Upper lobe of right lung (tissue), 1 donor: ENCODE results near the gene RAPGEF6. TPM values are rescaled to one million over a fixed set of nuclear protein-coding genes. Genes with fewer than 3 reads are reported as not detected.

ENCODE experiments used
- ATAC-seq: fragments of 200-7000 bp; cut with Tn5 transposase; one replicate; pipeline ENCODE4 v1.9.1; 2020; ENCODE audit warnings: mild to moderate bottlenecking, moderate library complexity
- DNase-seq: peaks from one replicate; pipeline ENCODE4 v3.0.0-alpha.2; 2020
- H3K27ac ChIP-seq: fragments of 200-600 bp; one replicate; pipeline ENCODE4 v1.8.0; 2022
- H3K27me3 ChIP-seq: fragments of 200-600 bp; one replicate; pipeline ENCODE4 v1.8.0; 2022; ENCODE audit warnings: mild to moderate bottlenecking
- H3K36me3 ChIP-seq: fragments of 200-600 bp; one replicate; pipeline ENCODE4 v1.8.0; 2022
- H3K4me1 ChIP-seq: fragments of 200-600 bp; one replicate; pipeline ENCODE4 v1.8.0; 2022
- H3K4me3 ChIP-seq: fragments of 200-600 bp; one replicate; pipeline ENCODE4 v1.8.0; 2022; ENCODE audit warnings: mild to moderate bottlenecking
- H3K9me3 ChIP-seq: fragments of 200-600 bp; one replicate; pipeline ENCODE4 v1.8.0; 2022
- intact Hi-C: fragments of 100-400 bp; cut with DNase I; formaldehyde crosslinking; loops from one replicate; pipeline ENCODE4 v1.11.0; 2022
- total RNA-seq: library from RNA; stranded (reverse); fragmentation: NEBNext Ultra II Directional; extraction: Animal tissue kit (Norgen Biotek cat#: 25700); gene quantifications from one replicate; pipeline ENCODE4 v1.2.1, GENCODE V29; 2021
- TF ChIP-seq, protein P1 (sequence below): fragments of 200-600 bp; IDR thresholded peaks from one replicate; pipeline ENCODE4 v1.8.0; 2022; ENCODE audit warnings: antibody characterized with exemption
- donor health status: DM: no; HTN: yes; CAD: no; lungs with severe emphysema.

The RAPGEF6 gene
- total RNA-seq, 1 donor from 2014 or later: 27.2 TPM

- intact Hi-C loops: no loop called here
- no peak overlapping the region for H3K27ac ChIP-seq
- H3K4me1 ChIP-seq: no peaks in the 10 kb centered on the region
- peaks cover 4% of the 10 kb centered on the region for H3K36me3 ChIP-seq
- H3K9me3 ChIP-seq: no peaks in the 10 kb centered on the region
- no peaks in the 10 kb centered on the region for H3K27me3 ChIP-seq
- TF ChIP-seq, protein P1, sequence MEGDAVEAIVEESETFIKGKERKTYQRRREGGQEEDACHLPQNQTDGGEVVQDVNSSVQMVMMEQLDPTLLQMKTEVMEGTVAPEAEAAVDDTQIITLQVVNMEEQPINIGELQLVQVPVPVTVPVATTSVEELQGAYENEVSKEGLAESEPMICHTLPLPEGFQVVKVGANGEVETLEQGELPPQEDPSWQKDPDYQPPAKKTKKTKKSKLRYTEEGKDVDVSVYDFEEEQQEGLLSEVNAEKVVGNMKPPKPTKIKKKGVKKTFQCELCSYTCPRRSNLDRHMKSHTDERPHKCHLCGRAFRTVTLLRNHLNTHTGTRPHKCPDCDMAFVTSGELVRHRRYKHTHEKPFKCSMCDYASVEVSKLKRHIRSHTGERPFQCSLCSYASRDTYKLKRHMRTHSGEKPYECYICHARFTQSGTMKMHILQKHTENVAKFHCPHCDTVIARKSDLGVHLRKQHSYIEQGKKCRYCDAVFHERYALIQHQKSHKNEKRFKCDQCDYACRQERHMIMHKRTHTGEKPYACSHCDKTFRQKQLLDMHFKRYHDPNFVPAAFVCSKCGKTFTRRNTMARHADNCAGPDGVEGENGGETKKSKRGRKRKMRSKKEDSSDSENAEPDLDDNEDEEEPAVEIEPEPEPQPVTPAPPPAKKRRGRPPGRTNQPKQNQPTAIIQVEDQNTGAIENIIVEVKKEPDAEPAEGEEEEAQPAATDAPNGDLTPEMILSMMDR: no peak
- DNase-seq (no peak), ATAC-seq (peak; percentile 65)
- H3K4me3 ChIP-seq: no peak overlapping the region
Measured at GRCh38 chr5:131538177-131538593, 96.8 kb downstream of the RAPGEF6 start.

DNA sequence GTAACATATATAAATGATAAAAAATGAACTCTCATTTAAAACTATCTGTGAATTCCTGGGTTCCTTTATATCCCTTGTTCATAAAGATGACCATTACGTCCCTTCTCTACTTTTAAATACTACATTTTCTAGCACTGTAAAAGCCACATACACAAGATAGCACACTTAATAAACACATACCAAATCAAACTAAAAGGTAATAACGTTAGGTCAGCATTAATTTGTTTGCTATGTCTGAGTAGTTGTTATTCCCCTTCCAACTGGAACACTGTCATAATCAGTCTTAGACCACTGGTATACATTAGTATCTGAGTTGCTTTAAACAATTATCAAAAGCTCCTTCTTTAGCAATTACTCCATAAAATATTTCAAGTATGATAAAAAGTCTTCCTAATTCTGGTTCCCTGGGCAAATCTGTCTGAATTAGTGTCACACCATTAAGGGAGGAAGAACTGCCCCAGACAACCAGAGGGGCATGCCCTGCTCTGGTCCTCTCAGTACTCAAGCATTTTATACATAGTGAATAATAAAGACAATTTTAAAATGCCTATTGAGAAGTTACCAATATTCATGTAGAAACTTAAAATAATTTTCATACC lies 98.1 kb downstream of the RAPGEF6 start:
- ATAC-seq (no peak), DNase-seq (no peak)
- no peaks in the 10 kb centered on the region for H3K27me3 ChIP-seq
- intact Hi-C loops: no loop called here
- H3K27ac ChIP-seq: no peak overlapping the region
- no peak overlapping the region for H3K4me3 ChIP-seq
- no peaks in the 10 kb centered on the region for H3K4me1 ChIP-seq
- no peaks in the 10 kb centered on the region for H3K9me3 ChIP-seq
- no peaks in the 10 kb centered on the region for H3K36me3 ChIP-seq
- TF ChIP-seq, protein P1: no peak

DNA sequence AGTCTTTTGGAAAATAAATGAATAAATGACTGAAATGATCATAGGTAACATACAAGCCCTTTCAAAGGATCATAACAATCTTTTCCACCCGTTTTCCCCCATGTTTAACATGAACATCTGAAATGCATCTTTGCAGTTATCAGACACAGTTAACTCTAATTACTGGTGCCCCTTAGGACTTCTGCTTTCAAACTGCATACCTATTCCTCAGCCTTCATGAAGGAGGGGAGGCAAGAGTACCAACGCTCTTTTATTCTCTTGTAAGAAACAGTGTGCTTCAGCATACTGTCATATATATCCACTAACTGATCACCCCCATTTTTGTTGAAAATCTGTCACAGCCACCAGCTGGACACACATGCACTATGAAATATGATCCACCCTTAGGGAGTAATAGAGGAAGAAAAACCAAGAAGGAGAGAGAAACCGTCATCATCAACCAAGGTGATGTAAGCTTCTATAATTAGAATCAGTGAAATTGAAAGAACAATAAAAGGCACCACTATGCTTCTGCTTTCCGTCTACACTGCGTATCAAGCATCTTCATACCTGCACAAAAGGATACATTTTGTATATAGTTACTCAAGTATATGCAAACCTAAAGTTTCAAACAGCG lies 98.7 kb downstream of the RAPGEF6 start:
- Histone ChIP-seq H3K9me3 (no peaks in the 10 kb centered on the region), H3K4me3 (no peak overlapping the region), H3K27me3 (no peaks in the 10 kb centered on the region), H3K36me3 (no peaks in the 10 kb centered on the region), H3K4me1 (no peaks in the 10 kb centered on the region), H3K27ac (no peak overlapping the region)
- TF ChIP-seq, protein P1: no peak
- intact Hi-C loops: no loop called here
- DNase-seq: no peak
- peak; percentile 75 for ATAC-seq

DNA sequence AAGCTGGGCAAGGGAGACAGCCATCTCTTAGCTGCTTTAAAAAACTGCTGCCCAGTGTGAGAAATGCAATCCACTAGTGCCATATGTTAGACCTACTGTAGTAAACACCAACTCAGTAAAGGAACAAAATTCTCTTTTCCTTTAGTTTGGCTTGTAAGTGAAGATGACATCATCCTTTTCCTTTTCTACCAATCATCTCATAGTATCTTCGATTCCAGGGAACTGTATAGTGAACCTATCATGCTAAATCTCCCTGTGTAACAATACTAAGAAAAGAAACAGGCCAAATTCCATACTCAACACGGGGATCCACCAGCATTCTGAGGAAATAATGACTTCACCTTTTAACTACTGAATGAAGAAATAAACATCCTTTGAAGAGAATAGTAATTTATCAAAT lies 100.1 kb downstream of the RAPGEF6 start:
- DNase-seq (no peak), ATAC-seq (no peak)
- H3K36me3 ChIP-seq: no peaks in the 10 kb centered on the region
- TF ChIP-seq, protein P1: no peak
- H3K9me3 ChIP-seq: no peaks in the 10 kb centered on the region
- H3K27ac ChIP-seq: no peak overlapping the region
- no peaks in the 10 kb centered on the region for H3K4me1 ChIP-seq
- intact Hi-C loops: no loop called here
- H3K27me3 ChIP-seq: no peaks in the 10 kb centered on the region
- no peak overlapping the region for H3K4me3 ChIP-seq

GRCh38 chr5:131533836-131534235 lies 101.2 kb downstream of the RAPGEF6 start:
- intact Hi-C loops: no loop called here
- Histone ChIP-seq H3K4me1 (no peaks in the 10 kb centered on the region), H3K9me3 (no peaks in the 10 kb centered on the region), H3K27me3 (no peaks in the 10 kb centered on the region), H3K4me3 (no peak overlapping the region), H3K36me3 (no peaks in the 10 kb centered on the region), H3K27ac (no peak overlapping the region)
- ATAC-seq: no peak
- DNase-seq: no peak
- TF ChIP-seq, protein P1: peak; percentile 22
